GM18868 (cell line): Measurements from ENCODE around the gene ARHGAP33.
"Not testable (repeated sequence)": the region's sequence is repeated elsewhere in the genome, so short reads cannot be mapped to it uniquely, and the experiment has no call there.

Source experiments
- ATAC-seq: cut with Tn5 transposase; IDR thresholded peaks from one replicate; pipeline ENCODE4 v1.9.1; 2021; ENCODE audit warnings: mild to moderate bottlenecking, moderate library complexity; ENCODE audit not compliant: unreplicated experiment

The ARHGAP33 gene

DNA sequence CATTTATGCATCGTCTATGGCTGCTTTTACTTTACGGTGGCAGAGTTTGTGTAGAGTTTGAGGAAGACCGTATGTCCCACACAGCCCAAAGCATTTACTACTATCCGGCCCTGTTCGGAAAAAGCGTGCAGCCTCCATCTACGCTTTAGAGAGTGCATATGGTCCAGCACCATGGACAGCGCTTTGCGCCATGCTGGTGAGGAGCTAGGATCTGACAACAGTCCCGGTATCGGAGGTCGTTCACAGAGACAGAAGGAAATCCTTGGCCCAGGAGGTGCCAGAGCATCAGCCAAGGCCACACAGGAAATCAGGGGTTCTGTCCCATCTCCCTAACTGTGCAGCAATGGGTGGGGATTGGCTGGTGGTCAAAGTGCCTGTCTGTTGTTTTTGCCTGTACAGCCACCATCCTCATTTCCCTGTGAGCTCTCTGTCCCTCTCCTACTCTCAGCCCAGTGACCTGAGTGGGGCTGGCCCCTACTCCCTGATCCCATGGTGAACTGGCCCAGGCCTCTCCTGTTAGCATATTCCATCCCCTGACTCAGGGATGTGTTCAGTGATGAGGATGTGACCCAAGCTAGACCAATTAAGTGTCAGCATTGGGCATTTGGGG lies 53.4 kb downstream of the ARHGAP33 start:
- ATAC-seq: no peak

DNA sequence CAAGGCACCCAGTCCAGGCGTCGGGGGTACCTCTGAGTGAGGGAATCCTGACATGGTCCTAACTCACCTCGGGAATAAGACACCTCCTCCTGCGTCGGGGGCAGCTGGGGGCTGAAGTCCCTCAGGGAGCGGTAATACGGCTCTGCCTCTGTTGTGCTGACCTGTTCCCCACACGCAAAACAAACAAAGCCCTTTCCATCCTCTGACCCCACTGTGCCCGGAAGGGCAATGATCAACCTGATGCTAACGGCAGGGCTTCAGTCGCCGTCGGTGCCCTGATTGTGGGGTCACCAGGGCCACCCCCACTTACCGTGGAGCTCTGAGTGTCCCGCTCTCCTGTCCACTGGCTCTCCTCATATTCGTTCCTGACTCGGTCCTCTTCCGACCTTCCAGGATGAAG lies 55.6 kb downstream of the ARHGAP33 start:
- ATAC-seq: no peak

DNA sequence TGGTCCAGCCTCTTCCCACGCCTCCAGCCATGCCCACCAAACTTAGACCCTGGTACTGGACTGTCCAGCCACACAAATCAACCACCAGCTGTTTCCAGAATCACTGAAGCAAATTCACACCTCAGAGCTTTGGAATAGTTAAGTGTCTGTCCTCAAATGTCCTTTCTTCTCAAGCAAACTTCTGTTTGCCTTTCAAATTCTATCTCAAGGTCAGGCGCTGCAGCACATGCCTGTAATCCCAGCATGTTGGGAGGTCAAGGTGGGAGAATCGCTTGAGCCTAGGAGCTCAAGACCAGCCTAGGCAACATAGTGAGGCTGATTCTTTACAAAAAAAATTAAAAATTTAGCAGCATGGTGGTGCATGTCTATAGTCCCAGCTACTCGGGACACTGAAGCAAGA lies 56.7 kb downstream of the ARHGAP33 start:
- ATAC-seq: no peak

DNA sequence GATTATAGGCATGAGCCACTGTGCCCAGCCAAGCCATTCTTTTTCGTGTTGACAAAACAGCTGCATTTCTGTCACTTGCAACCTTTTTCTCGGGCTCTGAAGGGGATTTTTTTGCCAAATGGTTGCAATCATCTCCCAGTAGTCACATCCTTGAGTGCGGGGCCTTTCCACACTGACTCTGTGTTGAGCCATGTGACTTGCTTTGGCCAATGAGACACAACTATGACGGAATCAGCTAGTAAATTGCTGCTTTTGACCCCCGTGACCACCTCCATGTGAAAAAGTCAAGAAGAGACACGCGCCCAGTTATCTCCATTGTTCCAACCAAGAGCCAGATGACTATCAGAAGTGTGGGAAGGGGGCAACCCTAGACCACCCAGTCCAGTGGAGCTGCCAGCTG lies 58.6 kb downstream of the ARHGAP33 start:
- no peak for ATAC-seq

- not testable (repeated sequence) for ATAC-seq
Measured at GRCh38 chr19:35836096-35836495, 60.7 kb downstream of the ARHGAP33 start.
